GM18867 (cell line): ENCODE measurements around the gene RPL29.

Source experiments
- ATAC-seq: cut with Tn5 transposase; IDR thresholded peaks from one replicate; pipeline ENCODE4 v1.9.1; 2021; ENCODE audit warnings: mild to moderate bottlenecking, moderate library complexity; ENCODE audit not compliant: unreplicated experiment

Gene RPL29

GRCh38 chr3:51948016-51948580 lies 47.6 kb downstream of the RPL29 start:
- no peak for ATAC-seq

- no peak for ATAC-seq
These were observed 48.3 kb downstream of the RPL29 start for GRCh38 chr3:51947215-51947900.

GRCh38 chr3:51946796-51947195 lies 48.9 kb downstream of the RPL29 start:
- ATAC-seq: no peak

- ATAC-seq: no peak
These were observed 49.6 kb downstream of the RPL29 start for GRCh38 chr3:51945926-51946705.

GRCh38 chr3:51945031-51945840 lies 50.5 kb downstream of the RPL29 start:
- ATAC-seq: no peak

- no peak for ATAC-seq
These were observed 51.2 kb downstream of the RPL29 start for GRCh38 chr3:51944451-51945021.
